ENCODE data around the gene EXOC6B. TPM values are rescaled to one million over a fixed set of nuclear protein-coding genes. Genes with fewer than 3 reads are reported as not detected.

The EXOC6B gene
- total and polyA plus RNA-seq, 12 donors, result 16.3 to 243 (median 144) TPM

DNA sequence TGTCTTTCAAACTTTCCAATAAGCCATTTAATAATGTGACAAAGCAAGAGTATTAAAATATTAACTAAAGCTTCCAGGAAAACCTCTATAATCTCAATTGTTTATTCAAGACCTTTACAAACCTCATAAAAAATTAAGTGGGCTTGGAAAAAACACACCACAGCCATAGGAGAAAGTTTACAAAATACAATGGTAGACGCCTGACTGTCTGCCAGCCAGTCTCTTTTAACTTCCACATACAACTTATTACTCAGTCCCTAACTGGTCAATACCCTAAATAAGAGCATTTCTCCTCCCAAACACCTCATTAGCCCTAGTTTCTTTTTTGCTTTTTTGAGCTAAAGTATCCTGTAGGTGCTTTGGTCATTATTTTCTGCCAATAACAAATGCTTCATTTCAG is 430.7 kb downstream of the EXOC6B start:
- Histone ChIP-seq H3K9me3 (peaks cover 0 to 24% (median 14%) of the 10 kb centered on the region in 11 donors), H3K27ac (no peak overlapping the region), H3K27me3 (no peaks in the 10 kb centered on the region), H3K4me1 (peaks cover 0 to 11% (median 0%) of the 10 kb centered on the region in 9 donors), H3K4me3 (no peak overlapping the region), H3K36me3 (no peaks in the 10 kb centered on the region)
- intact Hi-C loops (cut with DNase I), result no loop called here
- 91 to 93% methylated on average over 1 of the region's 1 CpG for WGBS, 2 donors
- DNase-seq, result no peak
- TF ChIP-seq, protein P1, sequence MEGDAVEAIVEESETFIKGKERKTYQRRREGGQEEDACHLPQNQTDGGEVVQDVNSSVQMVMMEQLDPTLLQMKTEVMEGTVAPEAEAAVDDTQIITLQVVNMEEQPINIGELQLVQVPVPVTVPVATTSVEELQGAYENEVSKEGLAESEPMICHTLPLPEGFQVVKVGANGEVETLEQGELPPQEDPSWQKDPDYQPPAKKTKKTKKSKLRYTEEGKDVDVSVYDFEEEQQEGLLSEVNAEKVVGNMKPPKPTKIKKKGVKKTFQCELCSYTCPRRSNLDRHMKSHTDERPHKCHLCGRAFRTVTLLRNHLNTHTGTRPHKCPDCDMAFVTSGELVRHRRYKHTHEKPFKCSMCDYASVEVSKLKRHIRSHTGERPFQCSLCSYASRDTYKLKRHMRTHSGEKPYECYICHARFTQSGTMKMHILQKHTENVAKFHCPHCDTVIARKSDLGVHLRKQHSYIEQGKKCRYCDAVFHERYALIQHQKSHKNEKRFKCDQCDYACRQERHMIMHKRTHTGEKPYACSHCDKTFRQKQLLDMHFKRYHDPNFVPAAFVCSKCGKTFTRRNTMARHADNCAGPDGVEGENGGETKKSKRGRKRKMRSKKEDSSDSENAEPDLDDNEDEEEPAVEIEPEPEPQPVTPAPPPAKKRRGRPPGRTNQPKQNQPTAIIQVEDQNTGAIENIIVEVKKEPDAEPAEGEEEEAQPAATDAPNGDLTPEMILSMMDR (IDR thresholded peaks at IDR 0.05), result no peak
- no peak for ATAC-seq

- Histone ChIP-seq H3K36me3 (no peaks in the 10 kb centered on the region), H3K4me3 (no peak overlapping the region), H3K4me1 (peaks cover 0 to 11% (median 0%) of the 10 kb centered on the region in 9 donors), H3K9me3 (peaks cover 0 to 19% (median 9%) of the 10 kb centered on the region in 11 donors), H3K27me3 (no peaks in the 10 kb centered on the region), H3K27ac (no peak overlapping the region)
- ATAC-seq (no peak), DNase-seq (no peak)
- intact Hi-C loops (cut with DNase I), result no loop called here
- TF ChIP-seq, protein P1 (IDR thresholded peaks at IDR 0.05), result no peak
Observed at GRCh38 chr2:72394541-72395070, 431.2 kb downstream of the EXOC6B start.

- intact Hi-C loops (cut with DNase I), result no loop called here
- DNase-seq, result no peak
- Histone ChIP-seq H3K4me1 (peaks cover 0 to 4% (median 0%) of the 10 kb centered on the region in 9 donors), H3K9me3 (peaks cover 0 to 34% (median 8%) of the 10 kb centered on the region in 11 donors), H3K4me3 (no peak overlapping the region), H3K36me3 (no peaks in the 10 kb centered on the region), H3K27ac (no peak overlapping the region), H3K27me3 (no peaks in the 10 kb centered on the region)
- ATAC-seq, result no peak
- TF ChIP-seq, protein P1 (IDR thresholded peaks at IDR 0.05), result no peak
- 96% methylated on average over 2 of the region's 2 CpGs for WGBS, 2 donors
Observed at GRCh38 chr2:72389447-72389846, 436.4 kb downstream of the EXOC6B start.

DNA sequence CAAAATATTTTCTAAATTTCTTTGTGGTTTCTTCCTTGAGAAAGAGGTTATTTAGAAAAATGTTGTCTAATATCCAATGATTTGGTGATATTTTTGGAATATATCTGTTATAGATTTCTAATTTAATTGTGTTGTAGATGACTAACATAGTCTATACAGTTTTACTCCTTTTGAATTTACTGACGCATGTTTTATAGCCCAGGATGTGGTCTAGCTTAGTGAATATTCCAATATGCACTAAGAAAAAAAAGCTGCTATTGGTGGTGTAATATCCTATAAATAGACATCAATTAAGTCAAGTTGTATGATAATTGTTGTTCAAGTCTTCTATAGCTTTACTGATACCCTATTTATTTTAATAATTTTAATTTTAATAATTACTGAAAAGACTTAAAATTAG is 437.6 kb downstream of the EXOC6B start:
- H3K27me3 ChIP-seq, result no peaks in the 10 kb centered on the region
- H3K9me3 ChIP-seq, result peaks cover 0 to 34% (median 8%) of the 10 kb centered on the region in 11 donors
- DNase-seq (no peak), ATAC-seq (no peak)
- H3K4me1 ChIP-seq, result no peaks in the 10 kb centered on the region
- H3K27ac ChIP-seq, result no peak overlapping the region
- TF ChIP-seq, protein P1 (IDR thresholded peaks at IDR 0.05), result no peak
- H3K4me3 ChIP-seq, result no peak overlapping the region
- WGBS, 2 donors, result 92 to 94% methylated on average over 1 of the region's 1 CpG
- H3K36me3 ChIP-seq, result no peaks in the 10 kb centered on the region
- intact Hi-C loops (cut with DNase I), result no loop called here

Measured in heart right ventricle (tissue), 16 donors.